Measurements from ENCODE around the gene SLC9A3.
"Not testable (repeated sequence)": the region's sequence is repeated elsewhere in the genome, so short reads cannot be mapped to it uniquely, and the experiment has no call there.

SLC9A3 gene

DNA sequence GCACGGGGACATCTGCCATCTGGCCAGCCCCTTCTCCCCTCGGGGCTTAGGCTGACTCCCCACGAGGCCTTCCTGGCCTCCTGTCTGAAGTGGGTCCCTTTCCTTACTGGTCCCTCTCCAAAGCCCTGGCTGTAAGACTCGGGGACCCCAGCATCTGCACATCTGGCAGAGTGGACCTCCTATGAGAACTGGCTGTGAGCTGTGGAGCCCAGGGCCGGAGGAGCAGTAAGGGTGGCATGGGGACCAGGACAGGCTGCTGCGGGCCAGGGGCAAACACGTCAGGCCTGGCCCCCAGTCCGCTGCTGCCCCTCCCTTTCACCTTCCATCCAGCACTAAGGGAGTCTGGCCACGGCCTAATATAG is 47.5 kb downstream of the SLC9A3 start:
- no peaks in the 10 kb centered on the region for H3K9me3 ChIP-seq (ENCODE audit: control insufficient read depth, insufficient read depth, low read length)
- peaks cover 4% of the 10 kb centered on the region; the same call in 1 of the 2 replicates for H3K4me1 ChIP-seq (ENCODE audit: control insufficient read depth, insufficient read depth, low read length)
- H3K9ac ChIP-seq (ENCODE audit: low read depth, low read length), result no peak overlapping the region
- no peaks in the 10 kb centered on the region for H3K36me3 ChIP-seq (ENCODE audit: control insufficient read depth, insufficient read depth, low read length)
- peaks cover 36% of the 10 kb centered on the region for H3K27me3 ChIP-seq (ENCODE audit: control insufficient read depth, insufficient read depth, low read length)
- no peak overlapping the region for H3K4me3 ChIP-seq (ENCODE audit: low read depth, low read length)
- H3K27ac ChIP-seq (ENCODE audit: low read depth, low read length), result no peak overlapping the region

DNA sequence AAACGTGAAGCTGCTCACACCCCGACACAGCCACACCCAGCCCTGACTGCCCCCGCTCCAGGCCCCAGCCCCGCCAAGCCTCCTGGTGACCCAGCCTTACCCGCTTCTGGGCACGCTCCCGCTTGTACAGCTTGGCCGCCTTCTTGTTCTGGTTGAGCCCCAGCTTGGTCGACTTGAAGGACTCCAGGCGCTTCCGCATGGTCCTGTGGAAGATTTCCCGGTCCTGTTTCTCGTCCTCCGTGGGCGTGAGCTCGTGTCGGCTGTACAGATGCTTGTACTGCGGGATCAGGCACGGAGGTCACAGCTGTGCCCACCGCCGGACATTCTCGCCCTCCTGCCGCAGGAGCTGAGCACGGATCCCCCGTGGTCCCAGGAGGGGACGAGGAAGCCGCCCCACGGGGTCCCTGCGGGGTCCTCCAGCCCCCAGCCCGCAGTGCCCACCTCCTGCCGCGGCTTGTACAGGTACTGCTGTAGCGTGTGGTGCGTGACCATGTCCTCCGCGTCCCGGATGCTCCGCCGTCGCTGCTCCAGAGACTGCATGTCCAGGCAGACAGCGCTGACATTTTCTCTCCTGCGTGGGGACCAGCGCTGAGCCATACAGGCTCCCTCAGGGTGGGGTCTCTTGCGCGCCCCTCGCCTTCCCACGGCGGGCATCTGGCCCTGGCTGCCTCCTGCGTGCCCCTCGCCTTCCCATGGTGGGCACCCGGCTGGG is 48.0 kb downstream of the SLC9A3 start:
- Histone ChIP-seq H3K9ac (ENCODE audit: low read depth, low read length) (no peak overlapping the region), H3K27me3 (ENCODE audit: control insufficient read depth, insufficient read depth, low read length) (peaks cover 36% of the 10 kb centered on the region), H3K36me3 (ENCODE audit: control insufficient read depth, insufficient read depth, low read length) (no peaks in the 10 kb centered on the region), H3K4me3 (ENCODE audit: low read depth, low read length) (no peak overlapping the region), H3K4me1 (ENCODE audit: control insufficient read depth, insufficient read depth, low read length) (peaks cover 4% of the 10 kb centered on the region; the same call in 1 of the 2 replicates), H3K9me3 (ENCODE audit: control insufficient read depth, insufficient read depth, low read length) (no peaks in the 10 kb centered on the region), H3K27ac (ENCODE audit: low read depth, low read length) (no peak overlapping the region)

GRCh38 chr5:475704-476101 is 48.5 kb downstream of the SLC9A3 start:
- Histone ChIP-seq H3K4me1 (ENCODE audit: control insufficient read depth, insufficient read depth, low read length) (peaks cover 4% of the 10 kb centered on the region; the same call in 1 of the 2 replicates), H3K27me3 (ENCODE audit: control insufficient read depth, insufficient read depth, low read length) (peaks cover 36% of the 10 kb centered on the region), H3K9me3 (ENCODE audit: control insufficient read depth, insufficient read depth, low read length) (no peaks in the 10 kb centered on the region), H3K9ac (ENCODE audit: low read depth, low read length) (no peak overlapping the region), H3K36me3 (ENCODE audit: control insufficient read depth, insufficient read depth, low read length) (no peaks in the 10 kb centered on the region), H3K4me3 (ENCODE audit: low read depth, low read length) (no peak overlapping the region), H3K27ac (ENCODE audit: low read depth, low read length) (no peak overlapping the region)

GRCh38 chr5:474840-475661 is 49.2 kb downstream of the SLC9A3 start:
- H3K9ac ChIP-seq (ENCODE audit: low read depth, low read length), result no peak overlapping the region
- no peaks in the 10 kb centered on the region for H3K36me3 ChIP-seq (ENCODE audit: control insufficient read depth, insufficient read depth, low read length)
- H3K4me3 ChIP-seq (ENCODE audit: low read depth, low read length), result peak overlapping the region; percentile 55
- peaks cover 4% of the 10 kb centered on the region; the same call in 1 of the 2 replicates for H3K4me1 ChIP-seq (ENCODE audit: control insufficient read depth, insufficient read depth, low read length)
- no peak overlapping the region for H3K27ac ChIP-seq (ENCODE audit: low read depth, low read length)
- H3K27me3 ChIP-seq (ENCODE audit: control insufficient read depth, insufficient read depth, low read length), result peaks cover 36% of the 10 kb centered on the region
- no peaks in the 10 kb centered on the region for H3K9me3 ChIP-seq (ENCODE audit: control insufficient read depth, insufficient read depth, low read length)

DNA sequence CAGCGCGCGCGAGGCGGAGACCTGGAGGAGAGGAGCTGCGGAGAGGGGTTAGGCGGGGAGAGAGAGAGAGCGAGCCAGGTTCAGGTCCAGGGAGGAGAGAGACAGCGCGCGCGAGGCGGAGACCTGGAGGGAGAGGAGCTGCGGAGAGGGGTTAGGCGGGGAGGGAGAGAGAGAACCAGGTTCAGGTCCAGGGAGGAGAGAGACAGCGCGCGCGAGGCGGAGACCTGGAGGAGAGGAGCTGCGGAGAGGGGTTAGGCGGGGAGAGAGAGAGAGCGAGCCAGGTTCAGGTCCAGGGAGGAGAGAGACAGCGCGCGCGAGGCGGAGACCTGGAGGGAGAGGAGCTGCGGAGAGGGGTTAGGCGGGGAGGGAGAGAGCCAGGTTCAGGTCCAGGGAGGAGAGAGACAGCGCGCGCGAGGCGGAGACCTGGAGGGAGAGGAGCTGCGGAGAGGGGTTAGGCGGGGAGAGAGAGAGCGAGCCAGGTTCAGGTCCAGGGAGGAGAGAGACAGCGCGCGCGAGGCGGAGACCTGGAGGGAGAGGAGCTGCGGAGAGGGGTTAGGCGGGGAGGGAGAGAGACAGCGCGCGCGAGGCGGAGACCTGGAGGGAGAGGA is 49.9 kb downstream of the SLC9A3 start:
- Histone ChIP-seq H3K4me3 (ENCODE audit: low read depth, low read length) (peak overlapping the region; percentile 68), H3K27me3 (ENCODE audit: control insufficient read depth, insufficient read depth, low read length) (peaks cover 36% of the 10 kb centered on the region)
- not testable (repeated sequence) for H3K9ac ChIP-seq (ENCODE audit: low read depth, low read length); H3K9me3 ChIP-seq (ENCODE audit: control insufficient read depth, insufficient read depth, low read length); H3K36me3 ChIP-seq (ENCODE audit: control insufficient read depth, insufficient read depth, low read length); H3K27ac ChIP-seq (ENCODE audit: low read depth, low read length); H3K4me1 ChIP-seq (ENCODE audit: control insufficient read depth, insufficient read depth, low read length)

DNA sequence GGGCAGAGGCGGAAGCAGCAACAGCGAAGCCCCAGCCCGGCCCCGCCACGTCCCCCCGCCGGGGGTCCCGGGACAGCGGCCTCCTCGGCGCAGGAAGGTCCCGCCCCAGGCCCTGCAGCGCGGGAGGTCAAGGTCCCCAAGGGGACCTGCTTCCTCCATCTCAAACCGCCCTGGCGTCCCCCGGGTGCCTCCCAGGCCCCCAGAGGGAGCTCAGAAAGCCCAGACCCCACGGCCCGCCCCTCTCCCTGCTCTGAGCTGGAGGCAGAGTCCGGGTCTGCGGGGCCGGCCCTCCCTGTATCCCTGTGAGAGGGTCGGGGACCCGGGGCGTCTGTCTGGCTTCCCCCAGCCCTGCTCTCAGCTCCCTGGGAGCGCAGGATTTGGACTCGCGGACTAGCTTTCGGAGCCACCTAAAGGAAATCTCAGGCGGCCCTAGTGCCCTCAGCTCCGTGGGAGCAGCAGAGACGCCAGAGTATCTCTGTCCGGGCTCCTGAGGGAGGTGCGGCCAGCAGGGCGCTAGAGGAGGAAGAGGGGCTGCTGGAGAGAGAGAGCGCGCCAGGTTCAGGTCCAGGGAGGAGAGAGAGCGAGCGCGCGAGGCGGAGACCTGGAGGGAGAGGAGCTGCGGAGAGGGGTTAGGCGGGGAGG is 50.6 kb downstream of the SLC9A3 start:
- H3K9ac ChIP-seq (ENCODE audit: low read depth, low read length), result no peak overlapping the region
- H3K4me3 ChIP-seq (ENCODE audit: low read depth, low read length), result peak overlapping the region; percentile 68
- no peaks in the 10 kb centered on the region for H3K9me3 ChIP-seq (ENCODE audit: control insufficient read depth, insufficient read depth, low read length)
- H3K27me3 ChIP-seq (ENCODE audit: control insufficient read depth, insufficient read depth, low read length), result peaks cover 36% of the 10 kb centered on the region
- no peak overlapping the region for H3K27ac ChIP-seq (ENCODE audit: low read depth, low read length)
- H3K4me1 ChIP-seq (ENCODE audit: control insufficient read depth, insufficient read depth, low read length), result peaks cover 4% of the 10 kb centered on the region; the same call in 1 of the 2 replicates
- peaks cover 3% of the 10 kb centered on the region; the same call in 1 of the 2 replicates for H3K36me3 ChIP-seq (ENCODE audit: control insufficient read depth, insufficient read depth, low read length)

DNA sequence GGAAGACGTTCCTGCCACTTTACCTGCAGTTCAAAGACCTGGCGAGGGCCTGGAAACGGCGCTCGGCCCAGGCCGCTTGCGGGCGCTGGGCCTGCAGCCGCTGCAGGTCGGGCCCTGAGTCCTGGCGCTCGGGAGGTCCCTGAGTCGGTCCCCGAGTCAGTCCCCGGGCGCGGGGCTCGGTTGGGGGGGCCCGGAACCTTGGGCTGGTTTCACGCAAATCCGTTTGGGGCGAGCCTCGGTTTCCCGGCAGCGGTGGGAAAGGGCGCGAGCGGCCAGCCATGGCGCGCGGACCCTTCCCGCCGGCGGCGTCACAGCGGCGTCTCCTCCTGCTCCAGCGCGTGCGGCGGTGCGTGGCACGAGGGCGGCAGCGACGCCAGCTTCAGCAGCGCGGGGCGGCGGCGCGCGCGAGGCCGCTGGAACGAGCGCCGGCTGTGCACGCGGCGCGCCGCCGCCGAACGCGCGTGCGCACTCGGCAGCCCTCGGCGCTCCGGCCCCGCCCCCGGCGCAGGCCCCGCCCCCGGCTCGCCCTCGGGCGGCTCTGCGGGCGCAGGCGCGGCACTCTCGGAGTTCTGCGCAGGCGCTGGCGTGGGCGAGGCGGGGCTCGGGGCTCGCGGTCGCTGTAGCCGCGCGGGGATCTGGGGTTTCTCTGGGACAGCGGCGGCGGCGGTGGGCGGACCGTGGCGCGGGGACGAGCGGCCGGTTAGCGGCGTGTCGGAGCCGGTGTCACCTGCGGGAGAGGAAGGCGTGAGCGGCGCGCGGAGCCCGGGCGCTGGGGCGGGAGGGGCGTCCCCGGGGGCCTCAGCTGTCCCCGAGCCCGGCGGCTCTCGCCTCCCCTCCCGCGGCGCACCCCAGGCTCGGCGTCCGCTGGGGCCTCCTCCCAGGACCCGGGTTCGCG is 51.3 kb downstream of the SLC9A3 start:
- H3K36me3 ChIP-seq (ENCODE audit: control insufficient read depth, insufficient read depth, low read length), result peaks cover 3% of the 10 kb centered on the region; the same call in 1 of the 2 replicates
- peak overlapping the region; percentile 28 for H3K27ac ChIP-seq (ENCODE audit: low read depth, low read length)
- H3K27me3 ChIP-seq (ENCODE audit: control insufficient read depth, insufficient read depth, low read length), result peaks cover 36% of the 10 kb centered on the region
- peak overlapping the region; percentile 81 for H3K9ac ChIP-seq (ENCODE audit: low read depth, low read length)
- peaks cover 4% of the 10 kb centered on the region; the same call in 1 of the 2 replicates for H3K4me1 ChIP-seq (ENCODE audit: control insufficient read depth, insufficient read depth, low read length)
- H3K9me3 ChIP-seq (ENCODE audit: control insufficient read depth, insufficient read depth, low read length), result no peaks in the 10 kb centered on the region
- H3K4me3 ChIP-seq (ENCODE audit: low read depth, low read length), result peak overlapping the region; percentile 76

DNA sequence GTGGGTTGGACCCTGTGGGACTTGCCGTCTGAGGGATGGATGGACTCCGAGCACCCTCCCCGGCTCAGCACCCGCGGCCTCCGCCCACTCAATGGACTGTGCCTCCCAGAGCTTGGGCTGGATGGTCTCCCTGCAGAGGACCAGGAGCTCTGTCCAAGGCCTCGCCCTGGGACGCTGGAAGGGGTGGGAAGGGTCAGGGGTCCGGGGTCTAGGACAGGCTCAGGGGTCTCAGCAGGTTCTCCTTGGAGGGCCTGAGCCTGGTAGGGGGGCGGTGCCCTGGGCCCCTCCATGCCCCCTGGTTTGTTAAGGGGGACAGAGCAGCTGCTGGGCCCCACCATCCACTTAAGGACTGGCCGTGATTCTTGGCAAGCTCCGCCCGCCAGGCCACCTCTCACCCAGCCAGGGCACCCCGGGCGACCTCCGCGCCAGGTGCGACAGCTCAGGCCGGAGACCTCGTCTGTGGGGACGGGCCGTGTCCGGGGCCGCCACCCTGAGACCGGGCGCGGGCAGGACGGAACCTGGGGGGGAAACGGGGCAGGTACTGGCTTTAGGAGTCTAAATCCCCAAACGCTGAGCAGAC is 52.1 kb downstream of the SLC9A3 start:
- no peaks in the 10 kb centered on the region for H3K9me3 ChIP-seq (ENCODE audit: control insufficient read depth, insufficient read depth, low read length)
- peaks cover 34% of the 10 kb centered on the region for H3K27me3 ChIP-seq (ENCODE audit: control insufficient read depth, insufficient read depth, low read length)
- peak overlapping the region; percentile 76 for H3K4me3 ChIP-seq (ENCODE audit: low read depth, low read length)
- peaks cover 4% of the 10 kb centered on the region; the same call in 1 of the 2 replicates for H3K4me1 ChIP-seq (ENCODE audit: control insufficient read depth, insufficient read depth, low read length)
- H3K9ac ChIP-seq (ENCODE audit: low read depth, low read length), result peak overlapping the region; percentile 81
- peaks cover 3% of the 10 kb centered on the region; the same call in 1 of the 2 replicates for H3K36me3 ChIP-seq (ENCODE audit: control insufficient read depth, insufficient read depth, low read length)
- peak overlapping the region; percentile 28 for H3K27ac ChIP-seq (ENCODE audit: low read depth, low read length)

GRCh38 chr5:471750-472058 is 52.5 kb downstream of the SLC9A3 start:
- Histone ChIP-seq H3K27ac (ENCODE audit: low read depth, low read length) (no peak overlapping the region), H3K9ac (ENCODE audit: low read depth, low read length) (no peak overlapping the region), H3K9me3 (ENCODE audit: control insufficient read depth, insufficient read depth, low read length) (no peaks in the 10 kb centered on the region), H3K27me3 (ENCODE audit: control insufficient read depth, insufficient read depth, low read length) (peaks cover 30% of the 10 kb centered on the region), H3K36me3 (ENCODE audit: control insufficient read depth, insufficient read depth, low read length) (peaks cover 6% of the 10 kb centered on the region), H3K4me1 (ENCODE audit: control insufficient read depth, insufficient read depth, low read length) (peaks cover 4% of the 10 kb centered on the region; the same call in 1 of the 2 replicates), H3K4me3 (ENCODE audit: low read depth, low read length) (peak overlapping the region; percentile 76; the same call in 1 of the 2 replicates)
